Inflammatory macrophage treated with lipopolysaccharide for 1 hour (primary cell): Measurements from ENCODE around the gene TRIM54.
A peak's percentile ranks its signal among the peaks of the same experiment; 100 is the strongest.
"Not testable (repeated sequence)": the region's sequence is repeated elsewhere in the genome, so short reads cannot be mapped to it uniquely, and the experiment has no call there.

Source experiments
- DNase-seq, 2 donors: peaks; one replicate each; pipeline ENCODE4 v3.0.0-alpha.2; 2020 to 2022

The TRIM54 gene

DNA sequence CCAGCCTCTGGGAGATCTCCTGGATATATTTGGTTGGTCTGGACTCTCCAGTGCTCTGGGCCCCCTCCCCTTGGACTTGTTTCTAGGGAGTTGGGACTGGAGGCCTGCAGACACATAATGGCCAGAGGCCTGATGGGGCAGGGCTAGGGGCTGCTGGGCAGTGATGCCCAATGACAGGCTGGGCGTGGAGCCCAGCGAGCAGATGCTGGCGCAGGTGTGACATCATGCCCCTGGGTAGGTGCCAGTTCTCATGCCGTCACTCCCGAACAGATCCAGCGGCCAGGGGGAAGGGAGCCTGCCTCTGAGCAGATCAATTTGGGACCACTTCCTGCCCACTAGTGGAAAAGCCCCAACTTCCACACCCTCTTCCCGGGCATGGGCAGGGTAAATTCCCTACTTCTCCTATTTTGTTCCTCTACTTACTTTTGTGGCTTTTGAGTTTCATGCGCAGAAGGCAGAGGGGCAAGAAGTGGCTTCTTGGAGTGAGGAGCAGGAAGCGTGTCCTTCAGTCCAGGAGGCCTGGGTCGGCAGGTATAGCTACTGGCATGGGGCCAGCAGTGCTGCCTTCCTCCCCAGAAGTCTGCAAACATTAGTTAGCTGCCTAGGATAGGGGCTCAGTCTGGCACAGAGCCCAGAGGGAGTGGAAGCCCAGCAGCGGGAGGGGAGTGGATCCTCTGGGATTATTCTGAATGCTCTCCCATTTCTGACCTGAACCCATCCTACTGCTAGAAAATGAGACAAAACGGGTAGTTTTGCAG, 34.6 kb downstream of the TRIM54 start:
- DNase-seq = peak; percentile 32 to 42

DNA sequence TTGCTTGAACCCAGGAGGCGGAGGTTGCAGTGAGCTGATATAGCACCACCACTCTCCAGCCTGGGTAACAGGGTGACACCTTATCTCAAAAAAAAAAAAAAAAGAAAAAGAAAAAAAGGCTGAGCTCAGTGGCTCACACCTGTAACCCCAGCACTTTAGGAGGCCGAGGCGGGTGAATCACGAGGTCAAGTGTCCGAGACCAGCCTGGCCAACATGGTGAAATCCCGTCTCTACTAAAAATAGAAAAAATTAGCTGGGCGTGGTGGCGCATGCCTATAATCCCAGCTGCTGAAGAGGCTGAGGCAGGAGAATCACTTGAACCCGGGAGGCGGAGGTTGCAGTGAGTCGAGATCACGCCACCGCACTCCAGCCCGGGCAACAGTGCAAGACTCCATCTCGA, 37.6 kb downstream of the TRIM54 start:
- DNase-seq = not testable (repeated sequence)

DNA sequence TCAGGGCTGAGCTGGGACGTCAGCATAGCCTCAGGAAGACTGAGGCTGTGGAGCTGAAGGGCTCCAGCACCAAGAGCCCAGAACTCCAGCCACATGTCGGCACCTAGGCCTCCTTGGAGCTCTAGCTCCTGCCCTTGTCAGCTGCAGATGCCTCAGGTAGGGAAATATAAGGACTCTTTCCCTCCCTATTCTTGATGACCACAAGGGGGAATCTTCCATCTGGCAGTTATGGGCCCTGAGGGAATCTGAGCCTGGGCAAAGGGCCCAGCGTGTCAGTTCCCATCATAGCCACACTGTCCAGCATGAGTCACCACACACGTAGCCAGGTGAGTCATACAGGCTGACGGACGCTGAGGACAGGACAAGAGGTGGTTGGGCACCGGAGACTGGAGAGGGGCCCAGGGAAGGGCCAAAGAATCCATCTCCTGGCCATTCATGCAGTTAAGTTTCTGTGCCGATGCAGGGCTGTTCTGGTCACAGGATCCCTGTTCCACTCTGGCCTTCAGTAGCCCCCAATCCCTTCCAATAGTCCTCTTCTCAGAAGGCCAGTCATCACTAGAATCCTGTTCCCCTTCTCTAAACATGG, 38.8 kb downstream of the TRIM54 start:
- DNase-seq = peak; percentile 25 to 68

DNA sequence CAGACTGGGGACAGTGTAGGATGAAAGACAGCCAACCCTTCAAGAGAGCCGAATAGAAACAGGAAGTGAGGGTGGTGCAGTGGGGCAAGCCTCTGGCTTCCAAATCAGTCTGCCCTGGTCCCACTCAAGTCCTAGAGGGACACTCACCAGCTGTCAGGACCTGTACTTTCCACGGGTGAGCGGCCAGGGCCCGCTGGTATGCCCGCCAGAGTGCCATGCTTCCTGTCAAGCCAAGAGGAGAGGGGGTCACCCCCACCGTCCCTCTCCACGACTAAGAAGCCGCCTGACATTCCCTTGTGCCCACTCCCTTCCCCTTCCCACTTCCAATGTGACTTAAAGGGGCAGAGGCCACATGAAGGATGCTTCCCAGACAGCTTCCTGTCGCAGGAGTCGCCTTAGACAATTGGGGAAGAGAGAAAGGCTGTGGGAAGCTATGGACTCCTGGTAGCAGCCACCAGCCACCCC, 40.1 kb downstream of the TRIM54 start:
- DNase-seq = peak; percentile 35 to 54

DNA sequence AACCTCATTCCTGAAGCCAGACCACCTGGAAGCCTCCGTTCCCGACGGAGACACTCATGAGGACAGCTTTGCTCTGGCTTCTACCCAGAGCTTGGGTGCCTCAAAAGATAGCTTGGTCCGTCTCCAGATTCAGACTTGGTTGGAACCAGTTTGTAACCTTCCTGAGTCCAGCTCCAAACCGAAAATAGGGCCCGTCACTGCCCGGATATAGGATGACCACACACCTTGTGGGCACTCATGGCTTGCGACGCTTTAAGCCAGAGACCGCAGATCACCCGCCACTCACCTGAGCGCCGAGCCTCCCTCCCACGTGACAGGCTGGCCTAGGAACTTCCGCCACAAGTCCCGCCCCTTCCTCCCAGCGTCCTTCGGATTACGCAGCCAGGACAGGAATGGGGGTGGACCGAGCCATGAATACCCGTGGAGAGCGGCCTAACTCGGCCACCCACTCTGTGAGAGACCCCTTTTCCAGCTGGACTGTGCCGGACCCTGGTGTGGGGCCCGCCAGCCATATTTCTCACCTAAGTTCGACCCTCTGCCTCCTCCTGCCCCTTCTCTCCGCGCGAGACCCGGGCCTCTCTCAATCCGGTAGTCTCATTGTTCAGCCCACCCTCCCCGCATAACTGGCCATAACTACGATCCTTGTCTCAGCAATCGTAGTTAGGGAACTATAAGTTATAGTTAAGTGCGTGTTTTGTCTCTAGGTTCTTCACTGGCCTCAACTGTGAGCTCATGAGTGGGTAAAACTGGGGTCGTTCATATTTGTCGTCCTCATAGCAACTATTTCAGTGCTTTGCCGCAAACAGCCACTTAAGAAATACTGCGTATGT, 40.8 kb downstream of the TRIM54 start, which contains the start of gene MPV17:
Gene MPV17, minus strand, starts transcription at position 332 of the 830 bp plus-strand sequence. CDS start 580 bp downstream, outside the sequence.
- peak; percentile 84 for DNase-seq

DNA sequence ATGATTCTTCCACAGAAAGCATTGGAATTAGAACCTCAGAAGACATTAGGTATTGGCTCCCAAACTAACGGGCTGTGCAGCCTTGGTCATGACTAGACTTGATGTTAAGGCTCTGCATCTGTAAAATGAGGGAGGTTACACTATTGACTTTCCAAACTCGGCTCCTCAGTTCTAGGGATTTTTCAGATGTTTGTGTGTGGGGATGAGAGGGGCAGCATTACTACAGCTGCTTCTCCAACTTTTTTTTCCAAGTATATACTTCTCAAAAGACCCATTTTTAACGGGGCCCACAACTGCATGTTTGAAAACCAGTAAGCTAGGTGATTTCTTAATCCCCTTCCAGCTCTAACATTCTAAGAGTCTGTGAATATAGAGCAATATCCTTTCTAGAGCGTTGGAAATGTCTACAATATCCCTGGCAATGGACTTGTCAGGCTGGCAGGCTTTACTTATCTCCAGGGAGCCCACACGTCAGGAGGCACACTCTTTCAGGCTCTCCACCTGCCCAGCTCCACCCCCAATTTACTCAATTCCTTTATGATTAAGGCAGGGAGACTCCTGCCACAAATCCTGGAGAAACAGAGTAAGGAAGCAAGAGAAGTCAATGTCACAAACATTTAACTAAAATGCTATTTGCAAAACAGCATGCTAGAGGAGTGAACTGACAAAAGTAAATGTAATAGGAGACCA, 41.5 kb downstream of the TRIM54 start:
- DNase-seq = no peak

DNA sequence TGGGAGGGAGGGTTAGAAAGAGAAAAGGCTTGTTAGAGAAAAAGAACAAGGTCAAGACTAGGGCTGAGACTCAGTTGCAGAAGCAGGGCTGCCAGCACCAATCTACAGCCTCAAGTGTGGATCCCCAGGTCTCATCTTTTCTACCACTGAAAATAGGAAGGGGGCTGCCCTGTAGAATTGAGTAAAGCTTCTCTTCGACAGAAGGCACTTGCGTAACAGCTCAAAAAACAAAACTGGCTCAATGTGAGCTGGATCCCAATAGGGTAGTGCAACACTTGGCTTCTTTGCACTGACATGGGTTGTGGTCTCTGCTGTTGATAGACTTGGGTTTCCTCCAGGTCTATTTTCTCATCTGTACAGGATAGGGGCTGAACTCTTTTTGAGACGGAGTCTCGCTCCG, 42.5 kb downstream of the TRIM54 start:
- DNase-seq = no peak

DNA sequence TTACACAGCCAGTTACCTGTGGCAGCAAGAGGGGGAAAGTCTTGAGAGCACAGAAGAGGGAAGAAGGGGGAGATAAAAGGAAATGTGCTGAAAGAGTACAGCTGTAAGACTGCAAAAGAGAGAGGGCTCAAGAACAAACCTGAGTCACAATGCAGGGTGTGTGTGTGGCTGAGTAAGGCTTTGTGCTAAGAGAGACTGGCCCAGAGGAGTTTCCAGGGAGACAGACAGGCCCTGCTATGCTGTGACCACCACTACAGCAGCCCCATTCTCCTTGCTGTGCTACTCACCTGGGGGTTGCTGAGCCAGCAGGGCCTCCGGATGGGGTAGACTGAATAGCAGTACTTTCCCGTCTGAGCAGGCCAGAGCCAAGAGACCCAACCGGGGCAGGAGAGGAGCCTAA, 53.1 kb downstream of the TRIM54 start:
- no peak for DNase-seq

DNA sequence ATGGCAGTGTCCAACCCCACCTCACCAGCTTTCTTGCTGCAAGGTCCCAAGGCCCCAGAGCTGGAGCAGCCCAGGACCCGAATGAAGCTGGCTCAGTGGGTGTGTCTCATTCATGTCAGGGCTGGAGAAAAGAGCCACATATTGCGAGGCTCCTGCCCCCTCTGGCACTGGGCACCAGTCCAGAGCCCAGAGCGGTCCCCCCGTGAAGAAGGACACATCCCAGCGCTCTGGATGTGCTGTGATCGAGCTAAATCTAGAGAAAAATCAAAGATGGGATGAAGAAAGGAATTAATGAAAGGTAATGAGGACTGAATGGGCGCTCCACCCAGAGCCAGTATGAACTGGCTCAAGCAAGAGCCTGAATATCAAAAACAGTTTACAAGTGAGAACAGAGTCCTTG, 53.9 kb downstream of the TRIM54 start:
- DNase-seq = no peak

DNA sequence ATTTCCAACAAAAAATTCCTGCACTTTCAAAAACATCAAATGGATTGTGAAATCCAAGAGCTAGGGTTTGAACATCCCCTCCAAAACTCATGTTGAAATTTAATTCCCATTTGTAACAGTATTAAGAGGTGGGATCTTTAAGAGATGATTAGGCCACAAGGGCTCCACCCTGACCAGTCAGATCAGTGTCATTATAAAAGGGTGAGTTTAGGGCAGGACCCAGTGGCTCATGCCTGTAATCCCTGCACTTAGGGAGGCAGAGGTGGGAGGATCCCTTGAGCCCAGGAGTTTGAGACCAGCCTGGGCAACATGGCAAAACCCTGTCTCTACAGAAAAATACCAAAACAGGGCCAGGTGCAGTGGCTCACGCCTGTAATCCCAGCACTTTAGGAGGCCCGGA, 65.4 kb downstream of the TRIM54 start:
- no peak for DNase-seq

DNA sequence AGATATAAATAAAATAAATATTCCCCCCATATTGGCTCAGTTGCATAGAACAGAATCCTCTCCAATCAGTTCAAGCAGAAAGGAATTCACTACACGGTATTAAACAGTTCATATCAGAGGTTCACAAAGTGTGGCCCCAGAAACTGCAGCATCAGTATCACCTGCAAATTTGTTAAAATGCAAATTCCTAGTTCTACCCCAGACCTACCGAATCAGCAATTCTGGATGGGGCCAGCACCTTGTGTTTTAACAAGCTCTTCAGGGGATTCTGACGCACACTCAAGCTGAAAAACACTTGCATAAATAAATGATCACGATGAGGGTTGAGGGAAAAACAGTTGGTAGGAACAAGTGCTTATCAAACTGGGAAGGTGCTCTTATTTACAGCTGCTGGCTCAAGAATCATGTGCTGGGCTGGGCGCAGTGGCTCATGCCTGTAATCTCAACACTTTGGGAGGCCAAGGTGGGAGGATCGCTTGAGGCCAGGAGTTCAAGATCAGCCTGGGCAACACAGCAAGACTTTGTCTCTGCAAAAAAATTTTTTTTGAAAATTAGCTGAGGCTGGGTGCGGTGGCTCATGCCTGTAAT, 68.0 kb downstream of the TRIM54 start:
- no peak for DNase-seq

DNA sequence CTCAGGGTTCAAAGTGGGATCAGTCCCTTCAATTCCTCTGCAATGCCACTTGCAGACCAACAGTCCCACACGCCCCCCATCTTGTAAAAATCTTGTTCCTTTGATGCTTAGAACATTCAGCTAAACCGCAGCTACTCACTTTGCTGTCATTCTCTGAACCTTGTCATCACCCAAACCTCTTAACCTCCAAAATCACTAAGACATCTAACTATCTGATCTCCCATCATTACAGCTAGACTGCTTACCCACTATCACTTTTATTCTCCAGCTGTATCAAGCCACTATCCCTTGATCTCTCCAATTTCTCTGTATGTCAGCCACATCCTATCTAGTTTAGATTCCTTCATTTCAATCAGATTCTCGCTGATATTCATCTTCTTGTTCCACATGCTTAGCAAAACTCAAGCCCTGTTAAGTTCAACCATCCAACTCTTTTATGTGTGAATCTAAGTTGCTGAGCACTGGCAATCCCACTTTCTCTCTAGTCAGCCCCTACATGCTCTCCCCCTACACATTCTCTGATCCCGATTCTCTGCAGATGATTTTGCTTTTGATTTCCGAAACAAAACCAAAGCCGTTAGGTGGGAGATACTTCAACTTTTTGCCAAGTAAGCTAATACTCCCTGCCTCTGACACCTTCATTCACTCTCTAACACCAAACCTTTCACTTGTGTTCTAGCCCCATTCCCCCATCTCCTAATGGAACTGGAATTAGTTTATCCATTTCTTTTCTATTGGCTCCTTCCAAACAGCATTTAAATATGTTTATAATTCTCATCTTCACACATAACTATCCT, 69.8 kb downstream of the TRIM54 start:
- no peak for DNase-seq

DNA sequence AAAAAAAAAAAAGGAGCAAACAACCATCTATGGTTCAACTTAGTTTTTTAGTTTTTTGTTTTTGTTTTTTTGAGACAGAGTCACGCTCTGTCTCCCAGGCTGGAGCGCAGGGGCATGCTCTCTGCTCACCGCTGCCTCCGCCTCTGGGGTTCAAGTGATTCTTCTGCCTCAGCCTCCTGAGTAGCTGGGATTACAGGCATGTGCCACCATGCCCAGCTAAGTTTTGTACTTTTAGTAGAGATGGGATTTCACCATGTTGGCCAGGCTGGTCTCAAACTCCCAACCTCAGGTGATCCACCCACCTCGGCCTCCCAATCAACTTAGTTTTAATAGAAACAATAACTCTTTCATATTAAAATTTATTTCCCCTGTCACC, 71.1 kb downstream of the TRIM54 start:
- DNase-seq = not testable (repeated sequence)

DNA sequence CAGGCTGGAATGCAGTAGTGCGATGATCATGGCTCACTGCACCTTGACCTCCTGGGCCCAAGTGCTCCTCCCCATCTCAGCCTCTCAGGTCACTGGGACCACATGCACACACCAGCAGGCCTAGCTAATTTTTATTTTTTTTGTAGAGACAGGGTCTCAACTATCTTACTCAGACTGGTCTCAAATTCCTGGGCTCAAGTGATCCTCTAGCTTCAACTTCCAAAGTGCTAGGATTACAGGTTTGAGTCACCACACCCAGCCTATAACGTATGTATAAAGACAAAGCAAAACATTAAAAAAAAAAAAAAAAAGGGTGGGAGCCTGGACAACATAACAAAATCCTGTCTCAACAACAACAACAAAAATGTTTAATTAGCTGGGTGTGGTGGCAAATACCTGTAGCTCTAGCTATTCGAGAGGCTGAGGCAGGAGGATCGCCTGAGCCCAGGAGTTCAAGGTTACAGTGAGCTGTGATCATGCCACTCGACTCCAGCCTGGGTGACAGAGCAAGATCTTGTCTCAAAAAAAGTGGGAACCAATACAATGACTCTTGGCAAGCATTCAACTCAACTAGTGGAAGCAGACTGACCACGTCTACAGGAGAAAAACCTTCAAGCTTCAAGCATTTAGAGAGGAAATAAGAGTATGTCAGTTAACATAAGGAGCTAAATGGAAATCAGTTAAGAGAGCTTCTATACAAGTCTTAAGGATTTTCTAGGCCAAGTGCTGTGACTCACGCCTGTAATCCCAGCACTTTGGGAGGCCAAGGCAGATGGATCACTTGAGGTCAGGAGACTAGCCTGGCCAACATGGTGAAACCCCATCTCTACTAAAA, 71.8 kb downstream of the TRIM54 start:
- DNase-seq = no peak

DNA sequence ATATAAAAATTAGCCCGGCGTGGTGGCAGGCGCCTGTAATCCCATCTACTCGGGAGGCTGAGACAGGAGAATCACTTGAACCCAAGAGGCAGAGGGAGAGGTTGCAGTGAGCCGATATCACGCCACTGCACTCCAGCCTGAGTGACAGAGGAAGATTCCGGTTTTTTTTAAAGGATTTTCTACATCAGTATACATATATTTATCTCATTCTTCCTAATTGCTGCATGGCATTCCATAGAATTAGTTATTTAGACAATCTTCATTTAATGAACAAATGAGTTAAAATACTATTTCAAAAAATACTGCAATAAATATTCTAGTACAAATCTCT, 72.3 kb downstream of the TRIM54 start:
- no peak for DNase-seq

DNA sequence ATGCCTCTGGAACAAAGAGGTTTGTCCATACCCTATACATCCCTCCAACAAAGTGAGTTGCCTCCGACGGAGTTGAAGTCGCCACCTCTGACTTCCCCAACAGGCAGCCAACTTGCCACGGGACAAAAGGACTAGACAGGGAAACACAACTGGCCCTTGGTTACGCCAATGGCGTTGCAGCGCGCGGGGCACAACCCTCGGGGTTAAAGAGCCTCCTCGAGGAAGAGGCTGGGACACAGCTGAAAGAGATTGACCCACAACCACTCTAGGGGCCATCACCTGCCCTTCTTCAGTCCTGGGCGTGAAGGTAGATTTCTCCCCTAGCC, 73.8 kb downstream of the TRIM54 start:
- peak; percentile 77 to 80 for DNase-seq

DNA sequence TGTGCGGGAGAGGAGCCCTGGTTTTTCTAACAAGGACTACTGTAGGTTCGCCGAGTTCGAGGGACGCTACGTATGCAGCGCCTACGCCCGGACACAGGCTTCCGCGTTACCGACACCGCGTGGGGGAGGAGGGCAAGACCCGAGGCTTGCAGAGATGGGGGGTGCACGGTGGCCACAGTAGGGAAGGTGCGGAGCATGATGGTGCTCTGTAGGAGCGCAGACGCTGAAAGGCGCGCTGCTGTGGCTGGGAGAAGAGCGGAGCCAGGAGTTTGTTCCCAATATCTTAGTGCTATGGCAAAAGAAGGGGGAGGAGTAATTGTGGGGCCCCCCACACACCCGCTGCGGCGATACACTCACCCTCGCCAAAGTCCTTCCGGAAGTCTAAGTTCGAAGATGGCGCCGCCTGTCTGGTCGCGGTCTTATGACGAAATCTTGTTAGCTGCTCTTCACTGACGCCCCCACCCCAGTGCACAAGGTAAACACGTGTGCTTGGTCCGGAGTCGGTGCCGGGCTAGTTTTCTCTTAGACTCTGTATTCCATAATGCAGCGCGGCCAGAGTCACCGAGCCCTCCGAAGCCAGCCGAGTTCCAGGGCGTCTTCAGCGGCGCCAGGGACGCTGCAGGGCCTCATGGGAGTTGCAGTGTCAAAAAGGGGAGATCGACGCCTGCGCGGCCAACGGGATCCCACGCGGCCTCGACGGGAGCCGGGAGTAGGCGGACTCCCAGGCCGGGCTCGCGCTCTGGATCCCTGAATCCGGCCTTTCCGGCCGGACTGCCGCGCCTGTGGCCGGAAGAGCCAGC, 74.4 kb downstream of the TRIM54 start, which contains the start of gene GTF3C2:
Gene GTF3C2, minus strand, starts transcription at position 383 of the 800 bp plus-strand sequence. CDS start 13,210 bp downstream, outside the sequence.
- DNase-seq = peak; percentile 94 to 98
